ENCODE measurements around the gene ARAP1. TPM values are rescaled to one million over a fixed set of nuclear protein-coding genes. Genes with fewer than 3 reads are reported as not detected.

ARAP1 gene
- total RNA-seq, 1 donor from 2014 or later: 17.6 TPM

GRCh38 chr11:72782081-72782920, 30.1 kb upstream of the ARAP1 start:
- H3K4me3 Mint-ChIP-seq: peak overlapping the region; percentile 85
- Histone ChIP-seq H3K4me3 (peak overlapping the region; percentile 78), H3K4me1 (peaks cover 11% of the 10 kb centered on the region), H3K27me3 (peaks cover 25% of the 10 kb centered on the region), H3K36me3 (no peaks in the 10 kb centered on the region), H3K4me2 (peak overlapping the region; percentile 93), H3F3A (ENCODE audit: low read depth) (no peaks in the 10 kb centered on the region), H4K20me1 (ENCODE audit: low read depth) (peaks cover 7% of the 10 kb centered on the region), H3K9me3 (ENCODE audit: low read depth) (no peaks in the 10 kb centered on the region), H2AFZ (replicated peaks) (peak overlapping the region; percentile 32), H3K9ac (no peak overlapping the region), H3K79me2 (ENCODE audit: low read depth) (no peaks in the 10 kb centered on the region), H3K27ac (no peak overlapping the region)
- DNase-seq (ENCODE audit: low spot score): peak; percentile 45
- H3K36me3 Mint-ChIP-seq: no peaks in the 10 kb centered on the region
- H3K27ac Mint-ChIP-seq: peak overlapping the region; percentile 20
- no peaks in the 10 kb centered on the region for H3K9me3 Mint-ChIP-seq
- TF ChIP-seq EZH2phosphoT487 (IDR thresholded peaks at IDR 0.05): no peak
- H3K27me3 Mint-ChIP-seq (ENCODE audit: insufficient read depth, low read depth): peaks cover 8% of the 10 kb centered on the region
- peaks cover 31% of the 10 kb centered on the region for H3K4me1 Mint-ChIP-seq

- Histone ChIP-seq H4K20me1 (ENCODE audit: low read depth) (peaks cover 7% of the 10 kb centered on the region), H3K27ac (no peak overlapping the region), H3K27me3 (peaks cover 25% of the 10 kb centered on the region), H3K36me3 (no peaks in the 10 kb centered on the region), H3K9me3 (ENCODE audit: low read depth) (no peaks in the 10 kb centered on the region), H3K4me1 (peaks cover 7% of the 10 kb centered on the region), H3K4me3 (peak overlapping the region; percentile 78), H3K79me2 (ENCODE audit: low read depth) (no peaks in the 10 kb centered on the region), H3K9ac (no peak overlapping the region), H2AFZ (replicated peaks) (peak overlapping the region; percentile 32), H3F3A (ENCODE audit: low read depth) (no peaks in the 10 kb centered on the region), H3K4me2 (peak overlapping the region; percentile 97)
- TF ChIP-seq EZH2 (IDR thresholded peaks at IDR 0.05) (peak; percentile 34), CTCF (IDR thresholded peaks at IDR 0.05) (no peak), EZH2phosphoT487 (IDR thresholded peaks at IDR 0.05) (peak; percentile 52)
- Mint-ChIP-seq H3K4me3 (peak overlapping the region; percentile 85), H3K4me1 (peaks cover 30% of the 10 kb centered on the region), H3K27ac (no peak overlapping the region), H3K9me3 (no peaks in the 10 kb centered on the region), H3K27me3 (ENCODE audit: insufficient read depth, low read depth) (peaks cover 9% of the 10 kb centered on the region), H3K36me3 (no peaks in the 10 kb centered on the region)
- DNase-seq (ENCODE audit: low spot score): peak; percentile 70
Observed at GRCh38 chr11:72781313-72782080, 29.3 kb upstream of the ARAP1 start.

GRCh38 chr11:72781063-72781312, 28.8 kb upstream of the ARAP1 start:
- Histone ChIP-seq H3K27me3 (peaks cover 25% of the 10 kb centered on the region), H3K4me3 (peak overlapping the region; percentile 78), H3K27ac (no peak overlapping the region), H3K79me2 (ENCODE audit: low read depth) (no peaks in the 10 kb centered on the region), H3K4me1 (peaks cover 7% of the 10 kb centered on the region), H3K4me2 (peak overlapping the region; percentile 97), H3K9ac (no peak overlapping the region), H2AFZ (replicated peaks) (no peak overlapping the region), H4K20me1 (ENCODE audit: low read depth) (peaks cover 7% of the 10 kb centered on the region), H3K9me3 (ENCODE audit: low read depth) (no peaks in the 10 kb centered on the region), H3F3A (ENCODE audit: low read depth) (no peaks in the 10 kb centered on the region), H3K36me3 (no peaks in the 10 kb centered on the region)
- TF ChIP-seq EZH2phosphoT487 (IDR thresholded peaks at IDR 0.05) (no peak), CTCF (IDR thresholded peaks at IDR 0.05) (no peak), EZH2 (IDR thresholded peaks at IDR 0.05) (no peak)
- H3K27me3 Mint-ChIP-seq (ENCODE audit: insufficient read depth, low read depth): peaks cover 10% of the 10 kb centered on the region
- no peaks in the 10 kb centered on the region for H3K9me3 Mint-ChIP-seq
- H3K27ac Mint-ChIP-seq: no peak overlapping the region
- H3K4me1 Mint-ChIP-seq: peaks cover 30% of the 10 kb centered on the region
- no peaks in the 10 kb centered on the region for H3K36me3 Mint-ChIP-seq
- no peak for DNase-seq (ENCODE audit: low spot score)
- peak overlapping the region; percentile 78 for H3K4me3 Mint-ChIP-seq
